GM18499 (cell line): ENCODE results near the gene KCNJ9.
A peak's percentile ranks its signal among the peaks of the same experiment; 100 is the strongest.
"Not testable (repeated sequence)": the region's sequence is repeated elsewhere in the genome, so short reads cannot be mapped to it uniquely, and the experiment has no call there.

Experiments used
- ATAC-seq: cut with Tn5 transposase; IDR thresholded peaks from one replicate; pipeline ENCODE4 v1.9.1; 2021; ENCODE audit warnings: moderate number of reproducible peaks; ENCODE audit not compliant: insufficient read depth, unreplicated experiment

KCNJ9 gene

GRCh38 chr1:160081261-160081936 is at the start of gene KCNJ9:
Gene KCNJ9, plus strand, starts transcription at chr1:160081538. Its CDS starts 2,493 bp downstream, at chr1:160084031.
- no peak for ATAC-seq

GRCh38 chr1:160032165-160032820 is 49.0 kb upstream of the KCNJ9 start:
- ATAC-seq = peak; percentile 16

- ATAC-seq = no peak
Measured at GRCh38 chr1:160040476-160040875, 40.9 kb upstream of the KCNJ9 start.

DNA sequence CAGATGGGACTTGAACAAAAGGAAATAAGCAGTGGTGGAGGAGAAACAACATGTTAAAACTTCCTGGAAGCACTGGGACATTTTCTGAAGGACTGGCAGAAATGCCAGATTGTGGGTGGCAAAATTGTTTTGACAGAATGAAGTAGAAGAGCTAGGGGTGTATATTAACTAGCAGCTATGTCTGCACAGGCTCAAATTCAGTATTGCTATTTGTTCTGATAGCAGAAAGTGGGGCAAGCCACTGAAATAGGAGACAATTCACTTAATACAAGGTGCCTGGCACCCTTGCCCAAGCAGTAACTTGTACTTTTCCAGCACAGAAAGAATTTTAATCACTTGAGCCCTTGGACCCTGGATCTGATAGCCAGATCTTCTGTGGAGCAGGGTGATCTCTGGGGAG is 37.8 kb upstream of the KCNJ9 start:
- no peak for ATAC-seq

DNA sequence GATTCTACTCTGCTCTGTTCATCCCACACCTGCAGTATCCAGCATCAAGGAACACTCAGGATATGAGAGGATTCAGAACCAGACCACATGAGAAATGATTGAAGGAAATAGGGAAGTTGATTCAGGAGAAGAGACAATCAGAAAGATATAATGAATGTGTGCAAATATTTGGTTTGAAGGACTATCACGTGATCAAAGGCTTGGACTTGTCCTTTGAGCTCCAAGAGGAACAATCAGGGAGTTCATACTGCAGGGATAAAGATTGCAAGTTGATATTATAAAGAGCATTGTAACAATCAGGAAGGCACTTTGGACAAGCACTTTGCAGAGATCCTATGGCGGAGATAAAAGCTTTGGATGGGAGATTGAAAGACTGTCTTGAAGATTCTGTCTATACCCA is 35.7 kb upstream of the KCNJ9 start:
- no peak for ATAC-seq

DNA sequence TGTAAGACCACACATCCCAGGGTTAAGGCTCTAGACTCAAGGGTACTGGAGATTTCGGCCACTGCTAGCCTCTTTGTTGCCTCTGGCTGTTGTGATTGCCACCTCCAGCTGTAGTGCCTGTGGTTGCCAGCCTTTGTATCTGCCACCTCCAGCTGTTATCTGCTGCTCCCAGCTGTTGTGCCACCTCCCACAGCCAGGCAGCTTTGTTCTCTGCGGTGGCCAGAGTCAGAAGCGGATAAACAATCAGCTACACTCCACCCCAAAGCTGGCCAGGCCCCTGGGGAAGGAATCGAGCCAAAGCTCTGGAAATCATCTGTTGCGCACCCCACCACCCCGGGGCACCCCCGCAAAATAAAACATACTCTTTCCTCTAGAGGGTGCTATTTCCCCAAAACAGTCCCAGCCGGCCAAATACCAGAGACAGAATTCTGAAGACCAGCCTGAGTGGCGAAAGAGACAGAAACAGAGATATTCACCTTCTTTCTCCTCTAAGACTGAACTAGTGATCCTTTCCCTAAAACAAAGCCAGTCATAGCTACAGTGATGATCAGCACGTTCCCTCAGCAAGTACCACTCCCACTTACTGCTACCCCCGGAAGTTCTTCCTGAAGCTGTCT is 34.7 kb upstream of the KCNJ9 start:
- ATAC-seq = no peak

DNA sequence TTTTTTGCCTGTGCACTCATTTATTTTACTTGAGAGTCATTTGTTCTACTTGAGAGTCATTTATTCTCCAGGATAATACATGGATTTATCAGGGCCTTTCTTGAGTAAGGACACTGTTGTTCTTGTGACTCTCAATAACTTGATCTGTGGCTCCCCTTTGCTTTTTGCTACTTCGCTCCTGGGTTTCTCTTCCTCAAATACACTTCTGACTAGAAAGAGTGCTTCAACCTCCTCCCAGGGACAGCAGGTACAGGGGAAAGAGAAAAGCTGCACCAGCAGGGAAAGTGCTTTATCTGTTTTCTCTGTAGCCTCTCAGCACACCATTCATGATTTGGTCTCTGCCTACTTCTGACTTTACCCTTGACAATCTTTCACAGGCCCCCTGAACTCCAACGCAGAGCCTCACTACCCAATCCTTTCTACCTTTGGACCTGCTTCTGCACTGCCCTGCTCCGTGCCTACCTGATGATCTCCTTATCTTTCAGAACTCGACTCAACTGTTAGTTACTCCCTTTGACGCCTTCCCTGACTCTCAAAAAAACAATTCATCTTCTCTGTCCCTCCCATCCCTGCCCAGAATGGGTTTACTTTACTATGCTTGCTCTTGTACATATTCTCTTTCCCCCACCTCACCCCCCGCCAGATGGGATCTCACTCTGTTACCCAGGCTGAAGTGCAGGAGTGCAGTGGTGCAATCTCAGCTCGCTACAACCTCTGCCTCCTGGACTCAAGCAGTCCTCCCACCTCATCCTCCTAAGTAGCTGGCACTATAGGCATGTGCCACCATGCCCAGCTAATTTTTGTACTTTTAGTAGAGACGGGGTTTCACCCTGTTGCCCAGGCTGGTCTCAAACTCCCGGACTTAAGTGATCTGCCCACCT is 34.0 kb upstream of the KCNJ9 start:
- ATAC-seq = no peak

- no peak for ATAC-seq
Measured at GRCh38 chr1:160048335-160048734, 33.0 kb upstream of the KCNJ9 start.

GRCh38 chr1:160049101-160049500 is 32.2 kb upstream of the KCNJ9 start:
- ATAC-seq = no peak

- not testable (repeated sequence) for ATAC-seq
Measured at GRCh38 chr1:160050182-160050581, 31.2 kb upstream of the KCNJ9 start.

DNA sequence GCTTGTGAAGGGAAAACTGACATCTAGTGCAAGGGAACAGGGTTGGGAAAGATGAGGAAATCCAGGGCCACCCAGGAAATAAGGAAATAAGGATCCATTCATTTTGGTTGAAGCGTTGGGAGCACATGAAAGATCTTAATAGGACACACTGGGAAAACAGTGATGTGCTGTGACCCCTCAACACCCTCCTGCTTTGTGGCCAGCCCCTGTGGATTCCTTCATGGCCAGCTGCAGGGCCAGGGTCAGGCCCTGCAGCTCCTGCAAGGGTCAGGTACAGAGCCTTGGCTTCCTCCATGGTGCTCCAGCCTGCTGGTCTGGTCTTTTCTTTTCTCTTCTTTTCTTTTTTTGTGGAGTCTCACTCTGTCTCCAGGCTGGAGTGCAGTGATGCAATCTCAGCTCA is 30.7 kb upstream of the KCNJ9 start:
- ATAC-seq = no peak

GRCh38 chr1:160052936-160053335 is 28.4 kb upstream of the KCNJ9 start:
- no peak for ATAC-seq

DNA sequence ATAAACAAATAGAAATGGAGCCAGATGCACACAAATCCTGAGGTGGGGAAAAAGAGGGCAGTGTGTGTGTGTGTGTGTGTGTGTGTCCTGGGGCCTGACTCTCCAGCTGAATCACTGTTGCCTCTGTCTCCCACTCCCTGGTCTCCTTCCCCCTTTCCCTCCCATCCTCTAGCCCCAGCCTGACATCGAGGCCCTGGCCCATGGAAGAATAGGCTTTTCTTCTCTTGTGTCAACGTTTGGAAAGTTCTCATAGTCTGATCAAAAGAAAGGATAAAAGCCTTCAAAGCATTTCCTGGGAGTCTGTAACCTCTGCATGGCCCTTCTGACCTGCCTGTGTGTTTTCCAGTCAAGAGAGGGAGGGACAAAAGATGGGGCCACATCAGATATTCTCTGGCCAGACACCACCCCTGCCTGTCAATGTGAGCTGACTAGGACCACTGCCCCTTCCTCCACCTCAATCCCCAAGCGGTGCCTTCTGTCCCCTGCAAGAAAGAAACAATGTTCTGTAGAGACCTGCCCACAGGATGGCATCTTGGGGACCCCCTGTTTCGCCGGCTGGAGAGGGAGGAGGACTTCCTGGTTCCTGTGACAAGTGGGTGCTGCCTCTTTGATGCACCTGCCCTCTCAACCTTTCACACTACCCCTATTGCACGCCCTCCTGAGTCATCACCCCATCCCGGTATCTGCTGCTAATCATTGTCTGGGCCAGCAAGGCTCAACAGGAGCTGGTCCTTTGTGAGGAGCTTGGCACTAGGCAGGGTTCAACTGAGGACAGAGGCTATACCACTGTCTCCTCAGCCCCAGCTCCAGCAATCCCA is 27.6 kb upstream of the KCNJ9 start:
- no peak for ATAC-seq

DNA sequence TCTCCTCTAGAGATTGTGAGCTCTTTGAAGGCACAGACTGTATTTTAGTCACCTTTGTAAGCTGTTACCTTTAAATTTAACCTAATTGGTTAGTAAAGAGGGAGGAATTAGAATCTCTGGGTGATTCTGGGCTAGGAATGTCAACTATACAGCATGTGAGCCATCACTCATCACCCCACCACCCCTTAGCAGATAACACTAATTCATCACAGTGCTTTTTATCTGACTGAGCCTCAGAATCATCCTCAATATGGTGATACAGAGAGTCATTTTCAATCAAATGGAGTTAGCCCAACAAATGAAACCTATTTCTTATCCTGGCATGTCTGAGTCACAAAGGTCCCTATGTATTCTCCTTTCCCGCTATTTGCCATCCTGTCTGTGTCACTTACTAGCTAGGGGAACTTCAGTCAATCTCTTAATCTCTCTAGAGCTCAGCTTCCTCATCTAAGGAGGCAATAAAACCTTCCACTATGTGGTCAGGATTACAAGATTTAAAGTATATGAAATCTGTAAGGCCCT is 24.6 kb upstream of the KCNJ9 start:
- ATAC-seq = no peak

GRCh38 chr1:160058087-160058486 is 23.3 kb upstream of the KCNJ9 start:
- no peak for ATAC-seq

DNA sequence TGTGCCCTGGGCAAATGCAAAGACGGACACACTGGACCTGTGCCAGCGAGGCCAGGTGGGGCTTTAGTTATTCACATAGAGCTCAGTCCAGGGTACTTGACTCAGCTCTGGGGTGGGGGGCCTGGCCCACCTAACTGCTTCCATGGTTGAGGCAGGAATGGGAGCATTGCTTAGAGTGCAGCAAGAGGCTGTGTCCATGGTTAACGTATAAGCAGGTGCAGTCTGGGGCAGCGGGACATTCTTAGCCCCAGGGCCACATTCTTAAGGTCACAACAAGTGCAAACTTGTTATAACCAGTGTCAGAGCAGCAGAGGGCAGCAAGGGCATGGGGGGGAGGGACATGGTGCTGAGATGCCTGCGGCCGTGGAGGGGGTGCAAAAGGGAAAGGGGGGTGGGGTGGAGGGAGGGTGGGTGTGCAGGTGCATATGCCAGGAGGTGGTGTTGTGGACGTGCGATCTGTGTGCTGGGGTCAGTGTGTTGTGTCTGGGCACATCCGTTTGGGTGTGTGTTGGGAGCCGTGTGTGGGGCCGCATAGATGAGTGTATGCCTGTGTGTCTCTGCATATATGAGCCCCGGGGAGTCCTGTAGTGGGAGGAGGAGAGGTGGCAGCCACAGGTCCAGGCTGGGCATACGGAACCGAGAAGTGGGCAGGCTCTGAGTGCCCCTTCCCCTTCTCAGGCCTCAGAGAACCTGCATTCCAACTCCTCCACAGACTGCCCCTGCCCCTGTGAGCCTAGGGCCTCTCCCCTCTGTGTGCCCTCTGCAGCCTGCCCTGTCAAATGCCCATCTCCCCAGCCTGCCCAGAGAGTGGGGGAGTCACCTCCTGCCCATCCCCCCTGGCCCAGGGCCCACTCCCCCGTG is 19.7 kb upstream of the KCNJ9 start:
- no peak for ATAC-seq

- no peak for ATAC-seq
Measured at GRCh38 chr1:160062230-160062532, 19.2 kb upstream of the KCNJ9 start.

DNA sequence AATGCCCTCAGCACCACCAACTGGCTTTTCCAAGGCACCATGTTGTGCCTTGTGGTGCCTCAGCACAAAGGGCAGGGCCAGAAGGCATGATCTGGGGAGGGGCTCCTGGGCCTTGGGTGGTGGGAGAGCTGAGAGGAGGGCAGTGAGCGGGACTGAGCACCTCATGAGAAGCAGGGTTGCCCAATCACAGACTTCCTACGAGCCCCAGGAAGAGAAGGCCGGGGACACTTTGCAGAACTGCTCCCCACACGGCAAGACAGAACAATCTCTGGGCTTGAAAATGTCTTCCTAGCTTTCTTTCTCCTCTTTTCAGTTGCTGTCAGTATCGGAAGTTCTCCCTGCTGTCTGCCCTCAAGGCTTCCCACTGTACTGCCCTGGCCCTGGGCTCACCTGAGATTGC is 18.2 kb upstream of the KCNJ9 start:
- no peak for ATAC-seq

- no peak for ATAC-seq
Measured at GRCh38 chr1:160064164-160064563, 17.2 kb upstream of the KCNJ9 start.
